Uterus (tissue), 4 donors: Measurements from ENCODE around the gene SERGEF. TPM values are rescaled to one million over a fixed set of nuclear protein-coding genes. Genes with fewer than 3 reads are reported as not detected.

Experiments
- DNase-seq, 2 donors: peaks; one replicate each; pipeline ENCODE4 v3.0.0-alpha.2; 2019 to 2020
- H3K27ac ChIP-seq, 2 donors: fragments of 200-600 bp; sonication (generic); 1 replicate in 1 of 2; 2 replicates in 1 of 2; pipeline ENCODE4 v1.5.1; 2016 to 2018
- H3K27me3 ChIP-seq, 2 donors: fragments of 200-600 bp; sonication (generic); one replicate each; pipeline ENCODE4 v1.5.1; 2018 to 2019; ENCODE audit warnings: control low read depth in 1 of 2
- H3K36me3 ChIP-seq, 2 donors: fragments of 200-600 bp; sonication (generic); one replicate each; pipeline ENCODE4 v1.5.1; 2019; ENCODE audit warnings: control low read depth in 1 of 2
- H3K4me1 ChIP-seq, 2 donors: fragments of 200-600 bp; sonication (generic); one replicate each; pipeline ENCODE4 v1.5.1; 2018 to 2019; ENCODE audit warnings: control low read depth in 1 of 2
- H3K4me3 ChIP-seq, 2 donors: fragments of 200-600 bp; sonication (generic); 1 replicate in 1 of 2; 2 replicates in 1 of 2; pipeline ENCODE4 v1.5.1; 2018 to 2019; ENCODE audit warnings: mild to moderate bottlenecking in 1 of 2
- H3K9me3 ChIP-seq, 2 donors: fragments of 200-600 bp; sonication (generic); one replicate each; pipeline ENCODE4 v1.5.1; 2019; ENCODE audit warnings: control low read depth in 1 of 2
- POLR2A ChIP-seq, 2 donors: fragments of 450-650 bp; IDR thresholded peaks; one replicate each; pipeline ENCODE4 v1.6.1; 2016; ENCODE audit warnings: antibody characterized with exemption in 2 of 2, mild to moderate bottlenecking in 1 of 2, moderate library complexity in 1 of 2
- intact Hi-C: fragments of 100-400 bp; cut with DNase I; formaldehyde crosslinking; loops from one replicate; pipeline ENCODE4 v1.15.1; 2023; ENCODE audit warnings: low total_unique reads
- total RNA-seq, 4 donors: library from RNA; depleted of rRNA in 3 of 4; stranded (reverse); fragments of >200 nt in 3 of 4; gene quantifications; one replicate each; pipeline versions ENCODE4 v1.1.0 to v1.2.4, GENCODE V29; 2014 to 2023
- TF ChIP-seq, protein P1 (sequence below), 4 experiments: fragments of 200-600 bp in 2 of 4; fragments of 450-650 bp in 2 of 4; sonication (generic) in 2 of 4; IDR thresholded peaks; one replicate each; pipeline ENCODE4 v1.5.1; 2016 to 2019; ENCODE audit warnings: antibody characterized with exemption in 4 of 4, mild to moderate bottlenecking in 2 of 4, moderate library complexity in 1 of 4
- donor health status: DM: yes; HTN: yes; CAD: no.

SERGEF gene
- total RNA-seq, 4 donors from 2014 or later: 12.6 to 64.4 (median 43.7) TPM

DNA sequence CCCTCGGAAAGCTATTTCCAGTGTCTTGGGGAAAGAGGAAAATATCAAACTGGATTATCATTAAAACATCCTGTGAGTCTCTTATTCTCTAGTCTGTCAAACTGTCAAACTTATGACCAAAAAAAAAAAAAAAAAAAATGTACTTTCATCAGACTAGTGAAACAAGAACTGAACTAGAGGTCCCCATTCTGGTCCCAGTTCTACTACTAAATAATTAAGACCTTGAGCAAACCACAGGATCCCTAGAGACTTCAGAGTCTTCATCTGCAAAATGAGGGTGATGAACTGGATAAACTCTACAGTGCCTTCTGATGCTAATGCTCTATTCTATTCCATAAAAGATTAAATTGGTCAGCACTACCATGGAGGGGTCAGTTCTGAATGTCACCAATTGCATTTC is 105.8 kb downstream of the SERGEF start:
- no peak for DNase-seq

DNA sequence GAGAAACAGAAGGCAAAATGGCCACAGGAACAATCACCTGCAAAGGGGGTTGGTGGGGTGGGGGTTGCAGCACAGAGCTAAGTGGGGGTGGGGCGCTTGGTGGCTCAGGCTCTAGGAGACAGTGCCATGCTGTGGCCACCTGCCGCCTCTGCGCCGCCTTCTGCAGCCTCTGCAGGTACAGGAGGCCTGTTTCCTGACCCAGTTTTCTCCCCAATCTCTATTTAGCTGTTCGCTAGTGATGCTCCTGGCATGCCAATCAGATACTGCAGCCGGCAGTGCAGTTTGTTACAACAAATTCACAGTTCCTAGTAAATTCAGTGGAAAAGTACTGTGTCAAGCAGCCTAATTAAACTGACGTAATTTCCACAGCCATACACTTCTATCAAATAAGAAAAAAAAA is 106.4 kb downstream of the SERGEF start:
- Histone ChIP-seq H3K36me3 (no peaks in the 10 kb centered on the region), H3K4me3 (no peak overlapping the region), H3K9me3 (no peaks in the 10 kb centered on the region), H3K27me3 (no peaks in the 10 kb centered on the region), H3K4me1 (no peaks in the 10 kb centered on the region), H3K27ac (no peak overlapping the region)
- no peak for DNase-seq
- no peak for TF ChIP-seq POLR2A (IDR thresholded peaks at IDR 0.05)
- TF ChIP-seq, protein P1, sequence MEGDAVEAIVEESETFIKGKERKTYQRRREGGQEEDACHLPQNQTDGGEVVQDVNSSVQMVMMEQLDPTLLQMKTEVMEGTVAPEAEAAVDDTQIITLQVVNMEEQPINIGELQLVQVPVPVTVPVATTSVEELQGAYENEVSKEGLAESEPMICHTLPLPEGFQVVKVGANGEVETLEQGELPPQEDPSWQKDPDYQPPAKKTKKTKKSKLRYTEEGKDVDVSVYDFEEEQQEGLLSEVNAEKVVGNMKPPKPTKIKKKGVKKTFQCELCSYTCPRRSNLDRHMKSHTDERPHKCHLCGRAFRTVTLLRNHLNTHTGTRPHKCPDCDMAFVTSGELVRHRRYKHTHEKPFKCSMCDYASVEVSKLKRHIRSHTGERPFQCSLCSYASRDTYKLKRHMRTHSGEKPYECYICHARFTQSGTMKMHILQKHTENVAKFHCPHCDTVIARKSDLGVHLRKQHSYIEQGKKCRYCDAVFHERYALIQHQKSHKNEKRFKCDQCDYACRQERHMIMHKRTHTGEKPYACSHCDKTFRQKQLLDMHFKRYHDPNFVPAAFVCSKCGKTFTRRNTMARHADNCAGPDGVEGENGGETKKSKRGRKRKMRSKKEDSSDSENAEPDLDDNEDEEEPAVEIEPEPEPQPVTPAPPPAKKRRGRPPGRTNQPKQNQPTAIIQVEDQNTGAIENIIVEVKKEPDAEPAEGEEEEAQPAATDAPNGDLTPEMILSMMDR (IDR thresholded peaks at IDR 0.05): no peak
- intact Hi-C loops: no loop called here

More for the DNA sequence above, 105.8 kb downstream of the SERGEF start:
- TF ChIP-seq POLR2A (IDR thresholded peaks at IDR 0.05): no peak
- TF ChIP-seq, protein P1 (IDR thresholded peaks at IDR 0.05): no peak
- Histone ChIP-seq H3K27ac (no peak overlapping the region), H3K4me3 (no peak overlapping the region), H3K36me3 (no peaks in the 10 kb centered on the region), H3K9me3 (no peaks in the 10 kb centered on the region), H3K4me1 (no peaks in the 10 kb centered on the region), H3K27me3 (no peaks in the 10 kb centered on the region)
- intact Hi-C loops: no loop called here

DNA sequence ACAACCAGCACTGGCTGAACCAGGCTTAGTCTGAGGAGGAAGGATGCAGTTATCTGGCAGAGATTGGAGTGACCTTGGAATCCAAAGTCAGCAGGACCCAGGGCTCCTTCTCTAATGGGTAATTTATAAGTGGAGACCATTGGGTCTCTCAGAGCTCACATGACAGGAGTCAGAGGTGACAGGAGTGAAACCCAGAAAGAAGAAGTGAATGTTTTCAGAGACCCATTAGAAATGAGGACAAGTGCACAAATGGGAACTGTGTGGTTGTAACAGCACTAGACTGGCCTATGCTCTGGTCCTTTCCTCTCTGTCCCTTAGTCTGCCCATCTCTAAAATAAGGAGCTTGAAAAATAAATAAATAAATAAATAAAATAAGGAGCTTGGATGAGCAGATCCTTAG is 107.4 kb downstream of the SERGEF start:
- no peak for DNase-seq
- Histone ChIP-seq H3K27ac (no peak overlapping the region), H3K4me3 (no peak overlapping the region), H3K4me1 (no peaks in the 10 kb centered on the region), H3K27me3 (no peaks in the 10 kb centered on the region), H3K36me3 (no peaks in the 10 kb centered on the region), H3K9me3 (no peaks in the 10 kb centered on the region)
- intact Hi-C loops: no loop called here
- no peak for TF ChIP-seq POLR2A (IDR thresholded peaks at IDR 0.05)
- TF ChIP-seq, protein P1 (IDR thresholded peaks at IDR 0.05): no peak

DNA sequence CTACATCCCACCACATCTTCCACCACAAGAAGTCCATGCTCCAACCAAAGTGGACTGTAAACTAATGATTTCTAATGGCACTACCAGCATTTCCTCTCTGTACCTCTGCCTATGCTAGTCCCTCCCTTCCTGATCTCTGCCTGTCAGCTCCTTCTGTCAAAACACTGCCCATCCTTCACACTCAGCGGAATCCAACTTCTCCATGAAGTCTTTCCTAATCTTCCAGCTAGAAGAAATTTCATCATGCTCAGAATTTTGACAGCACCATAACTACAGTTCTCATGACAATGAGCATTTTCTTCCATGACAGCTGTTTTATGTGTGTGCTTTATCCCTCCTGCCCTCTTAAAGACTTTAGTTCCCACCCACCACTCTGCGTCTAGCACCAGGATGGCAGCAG is 111.4 kb downstream of the SERGEF start:
- DNase-seq: no peak
- Histone ChIP-seq H3K36me3 (no peaks in the 10 kb centered on the region), H3K27me3 (no peaks in the 10 kb centered on the region), H3K4me3 (no peak overlapping the region), H3K9me3 (no peaks in the 10 kb centered on the region), H3K4me1 (no peaks in the 10 kb centered on the region), H3K27ac (no peak overlapping the region)
- intact Hi-C loops: no loop called here
- no peak for TF ChIP-seq POLR2A (IDR thresholded peaks at IDR 0.05)
- TF ChIP-seq, protein P1 (IDR thresholded peaks at IDR 0.05): no peak

DNA sequence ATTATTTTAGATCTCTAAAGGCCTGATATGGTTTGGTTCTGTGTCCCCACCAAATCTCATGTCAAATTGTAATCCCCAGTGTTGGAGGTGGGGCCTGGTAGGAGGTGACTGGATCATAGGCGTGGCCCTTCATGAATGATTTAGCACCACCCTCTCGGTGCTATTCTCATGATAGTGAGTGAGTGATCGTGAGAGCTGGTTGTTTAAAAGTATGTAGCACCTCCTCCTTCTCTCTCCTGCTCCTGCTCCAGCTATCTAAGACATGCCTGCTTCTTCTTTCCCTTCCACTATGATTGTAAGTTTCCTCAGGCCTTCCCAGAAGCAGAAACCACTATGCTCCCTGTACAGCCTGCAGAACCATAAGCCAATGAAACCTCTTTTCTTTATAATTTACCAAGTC is 114.1 kb downstream of the SERGEF start:
- Histone ChIP-seq H3K4me3 (no peak overlapping the region), H3K4me1 (no peaks in the 10 kb centered on the region), H3K36me3 (no peaks in the 10 kb centered on the region), H3K27me3 (no peaks in the 10 kb centered on the region), H3K9me3 (no peaks in the 10 kb centered on the region), H3K27ac (no peak overlapping the region)
- TF ChIP-seq, protein P1 (IDR thresholded peaks at IDR 0.05): no peak
- TF ChIP-seq POLR2A (IDR thresholded peaks at IDR 0.05): no peak
- intact Hi-C loops: no loop called here
- DNase-seq: no peak
